GM12891 (cell line): ENCODE measurements around the gene GOPC.

ENCODE experiments used
- POLR2A ChIP-seq: IDR thresholded peaks from 2 replicates; pipeline ENCODE4 v1.6.1; 2011; ENCODE audit warnings: low read depth, low read length, control low read depth
- POLR2AphosphoS5 ChIP-seq: IDR thresholded peaks from 2 replicates; pipeline ENCODE4 v1.6.1; 2011; ENCODE audit warnings: low read depth, low read length, control low read depth

GRCh38 chr6:117531346-117531745 lies 71.0 kb downstream of the GOPC start:
- TF ChIP-seq POLR2A (no peak), POLR2AphosphoS5 (no peak)
